ENCODE data around the gene ALK. TPM values are rescaled to one million over a fixed set of nuclear protein-coding genes. Genes with fewer than 3 reads are reported as not detected.
"Not testable (repeated sequence)": the region's sequence is repeated elsewhere in the genome, so short reads cannot be mapped to it uniquely, and the experiment has no call there.

Gene ALK
- total RNA-seq, 4 donors from 2014 or later = 0.83 to 1.6 (median 1.2) TPM

DNA sequence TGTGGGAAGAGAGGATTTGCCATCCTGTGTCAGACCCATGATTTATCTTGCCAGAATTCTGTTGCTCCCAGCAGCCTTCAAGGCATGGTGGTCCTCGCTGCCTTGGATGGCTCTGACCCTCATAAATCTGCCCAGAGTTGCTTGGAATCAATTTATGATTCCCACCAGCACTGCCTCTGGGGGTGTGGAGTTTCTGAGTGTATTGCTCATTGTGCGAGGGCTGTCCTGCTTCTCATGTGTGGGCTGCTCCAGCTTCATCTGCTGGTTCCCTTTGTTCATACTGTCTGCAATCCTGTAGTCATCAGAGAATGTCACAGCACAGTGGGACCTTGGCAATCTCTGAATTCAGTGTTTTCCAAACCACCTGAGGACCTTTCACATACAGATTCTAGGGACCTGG, 666.4 kb downstream of the ALK start:
- no peak for DNase-seq (ENCODE audit: extremely low spot score)
- no peaks in the 10 kb centered on the region for H3K36me3 ChIP-seq
- H3K4me1 ChIP-seq = no peaks in the 10 kb centered on the region
- H3K4me3 ChIP-seq = no peak overlapping the region
- 69% methylated on average over 2 of the region's 2 CpGs for WGBS
- no peaks in the 10 kb centered on the region for H3K9me3 ChIP-seq
- intact Hi-C loops (cut with DNase I) = no loop called here
- no peak overlapping the region for H3K27ac ChIP-seq (replicated peaks in 1 of 4)
- H3K27me3 ChIP-seq = peaks cover 0 to 6% (median 0%) of the 10 kb centered on the region in 4 donors
- TF ChIP-seq POLR2AphosphoS5 (IDR thresholded peaks at IDR 0.05) = no peak
- TF ChIP-seq, protein P1, sequence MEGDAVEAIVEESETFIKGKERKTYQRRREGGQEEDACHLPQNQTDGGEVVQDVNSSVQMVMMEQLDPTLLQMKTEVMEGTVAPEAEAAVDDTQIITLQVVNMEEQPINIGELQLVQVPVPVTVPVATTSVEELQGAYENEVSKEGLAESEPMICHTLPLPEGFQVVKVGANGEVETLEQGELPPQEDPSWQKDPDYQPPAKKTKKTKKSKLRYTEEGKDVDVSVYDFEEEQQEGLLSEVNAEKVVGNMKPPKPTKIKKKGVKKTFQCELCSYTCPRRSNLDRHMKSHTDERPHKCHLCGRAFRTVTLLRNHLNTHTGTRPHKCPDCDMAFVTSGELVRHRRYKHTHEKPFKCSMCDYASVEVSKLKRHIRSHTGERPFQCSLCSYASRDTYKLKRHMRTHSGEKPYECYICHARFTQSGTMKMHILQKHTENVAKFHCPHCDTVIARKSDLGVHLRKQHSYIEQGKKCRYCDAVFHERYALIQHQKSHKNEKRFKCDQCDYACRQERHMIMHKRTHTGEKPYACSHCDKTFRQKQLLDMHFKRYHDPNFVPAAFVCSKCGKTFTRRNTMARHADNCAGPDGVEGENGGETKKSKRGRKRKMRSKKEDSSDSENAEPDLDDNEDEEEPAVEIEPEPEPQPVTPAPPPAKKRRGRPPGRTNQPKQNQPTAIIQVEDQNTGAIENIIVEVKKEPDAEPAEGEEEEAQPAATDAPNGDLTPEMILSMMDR (IDR thresholded peaks at IDR 0.05) = no peak
- TF ChIP-seq POLR2A (IDR thresholded peaks at IDR 0.05; ENCODE audit: low read depth) = no peak
- no peak for TF ChIP-seq EP300 (IDR thresholded peaks at IDR 0.05)

DNA sequence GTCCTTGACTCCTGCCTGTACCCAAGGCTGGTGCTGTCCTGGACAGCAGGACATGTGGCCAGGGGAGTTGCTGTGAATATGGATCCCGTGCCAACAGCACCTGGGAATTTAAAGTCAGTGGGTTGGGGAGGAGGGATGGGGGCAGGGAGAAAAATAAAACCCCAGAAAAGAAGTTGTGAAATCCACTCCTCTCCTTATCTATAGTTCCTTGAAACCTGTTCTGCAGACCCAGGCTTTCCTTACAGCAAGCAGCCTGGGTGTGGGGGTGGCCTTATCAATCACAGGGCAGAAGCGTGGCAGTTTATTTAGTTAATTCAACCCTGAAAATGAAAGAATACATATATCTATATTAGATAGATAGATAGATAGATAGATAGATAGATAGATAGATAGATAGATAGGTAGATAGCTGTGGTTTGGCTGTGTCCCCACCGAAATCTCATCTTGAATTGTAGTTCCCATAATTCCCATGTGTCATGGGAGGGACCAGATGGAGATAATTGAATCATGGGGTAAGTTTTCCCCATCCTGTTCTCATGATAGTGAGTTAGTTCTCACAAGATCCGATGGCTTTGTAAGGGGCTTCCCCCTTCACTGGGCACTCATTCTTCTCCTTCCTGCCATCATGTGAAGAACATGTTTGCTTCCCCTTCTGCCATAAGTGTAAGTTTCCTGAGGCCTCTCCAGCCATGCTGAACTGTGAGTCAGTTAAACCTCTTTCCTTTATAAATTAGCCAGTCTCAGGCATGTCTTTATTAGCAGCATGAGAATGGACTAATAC, 667.7 kb downstream of the ALK start:
- 74% methylated on average over 4 of the region's 4 CpGs for WGBS
- DNase-seq (ENCODE audit: extremely low spot score); intact Hi-C loops (cut with DNase I); H3K4me1 ChIP-seq; H3K27ac ChIP-seq (replicated peaks in 1 of 4); H3K27me3 ChIP-seq; H3K4me3 ChIP-seq; H3K36me3 ChIP-seq; H3K9me3 ChIP-seq: not testable (repeated sequence)

DNA sequence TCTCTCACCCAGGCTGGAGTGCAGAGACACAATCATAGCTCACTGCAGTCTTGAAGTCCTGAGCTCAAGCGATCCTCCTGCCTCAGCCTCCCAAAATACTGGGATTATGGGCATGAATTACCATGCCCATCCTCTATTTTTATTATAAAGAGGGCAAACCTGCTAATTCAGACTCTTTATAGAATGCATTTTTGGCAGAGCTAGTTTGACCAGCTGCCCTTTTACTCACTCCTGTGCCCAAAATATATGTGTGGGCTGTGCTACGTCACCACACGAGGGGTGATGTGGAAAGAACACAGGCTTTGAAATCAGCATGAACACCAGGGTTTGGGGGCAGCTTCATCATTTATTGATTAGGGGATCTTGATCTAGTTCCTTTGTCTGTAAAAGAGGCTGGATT, 668.4 kb downstream of the ALK start:
- WGBS = 65% methylated on average over 3 of the region's 3 CpGs
- peaks cover 0 to 6% (median 0%) of the 10 kb centered on the region in 4 donors for H3K27me3 ChIP-seq
- no peak overlapping the region for H3K27ac ChIP-seq (replicated peaks in 1 of 4)
- no peak for DNase-seq (ENCODE audit: extremely low spot score)
- H3K9me3 ChIP-seq = no peaks in the 10 kb centered on the region
- no peaks in the 10 kb centered on the region for H3K36me3 ChIP-seq
- intact Hi-C loops (cut with DNase I) = no loop called here
- TF ChIP-seq, protein P1 (IDR thresholded peaks at IDR 0.05) = no peak
- TF ChIP-seq POLR2AphosphoS5 (IDR thresholded peaks at IDR 0.05) (no peak), EP300 (IDR thresholded peaks at IDR 0.05) (no peak), POLR2A (IDR thresholded peaks at IDR 0.05; ENCODE audit: low read depth) (no peak)
- H3K4me1 ChIP-seq = no peaks in the 10 kb centered on the region
- no peak overlapping the region for H3K4me3 ChIP-seq

- Histone ChIP-seq H3K36me3 (no peaks in the 10 kb centered on the region), H3K9me3 (no peaks in the 10 kb centered on the region), H3K27ac (replicated peaks in 1 of 4) (no peak overlapping the region), H3K27me3 (peaks cover 0 to under 1% (median 0%) of the 10 kb centered on the region in 4 donors), H3K4me3 (no peak overlapping the region), H3K4me1 (no peaks in the 10 kb centered on the region)
- DNase-seq (ENCODE audit: extremely low spot score) = no peak
- no peak for TF ChIP-seq POLR2AphosphoS5 (IDR thresholded peaks at IDR 0.05)
- TF ChIP-seq, protein P1 (IDR thresholded peaks at IDR 0.05) = no peak
- no peak for TF ChIP-seq EP300 (IDR thresholded peaks at IDR 0.05)
- TF ChIP-seq POLR2A (IDR thresholded peaks at IDR 0.05; ENCODE audit: low read depth) = no peak
- no CpG with 5 or more reads among the region's 5 CpGs for WGBS
- intact Hi-C loops (cut with DNase I) = no loop called here
These were observed 670.0 kb downstream of the ALK start for GRCh38 chr2:29251406-29251805.

GRCh38 chr2:29250977-29251376, 670.4 kb downstream of the ALK start:
- intact Hi-C loops (cut with DNase I) = no loop called here
- H3K9me3 ChIP-seq = no peaks in the 10 kb centered on the region
- 92% methylated on average over 6 of the region's 7 CpGs for WGBS
- H3K27me3 ChIP-seq = no peaks in the 10 kb centered on the region
- no peaks in the 10 kb centered on the region for H3K36me3 ChIP-seq
- TF ChIP-seq, protein P1 (IDR thresholded peaks at IDR 0.05) = no peak
- TF ChIP-seq POLR2AphosphoS5 (IDR thresholded peaks at IDR 0.05) = no peak
- no peak for TF ChIP-seq EP300 (IDR thresholded peaks at IDR 0.05)
- no peak for TF ChIP-seq POLR2A (IDR thresholded peaks at IDR 0.05; ENCODE audit: low read depth)
- no peak overlapping the region for H3K4me3 ChIP-seq
- H3K27ac ChIP-seq (replicated peaks in 1 of 4) = no peak overlapping the region
- no peak for DNase-seq (ENCODE audit: extremely low spot score)
- H3K4me1 ChIP-seq = no peaks in the 10 kb centered on the region

All from esophagus muscularis mucosa (tissue), 4 donors.